Stimulated activated CD8-positive, alpha-beta memory T cell treated with anti-CD3 and anti-CD28 coated beads, Interleukin-2, amount 100 ng/mL, for 48 hours (primary cell): ENCODE results near the gene AKT3.

ENCODE experiments used
- DNase-seq, 2 donors: peaks; one replicate each; pipeline ENCODE4 v3.0.0-alpha.2; 2020; ENCODE audit warnings: low read depth in 2 of 2

Gene AKT3

DNA sequence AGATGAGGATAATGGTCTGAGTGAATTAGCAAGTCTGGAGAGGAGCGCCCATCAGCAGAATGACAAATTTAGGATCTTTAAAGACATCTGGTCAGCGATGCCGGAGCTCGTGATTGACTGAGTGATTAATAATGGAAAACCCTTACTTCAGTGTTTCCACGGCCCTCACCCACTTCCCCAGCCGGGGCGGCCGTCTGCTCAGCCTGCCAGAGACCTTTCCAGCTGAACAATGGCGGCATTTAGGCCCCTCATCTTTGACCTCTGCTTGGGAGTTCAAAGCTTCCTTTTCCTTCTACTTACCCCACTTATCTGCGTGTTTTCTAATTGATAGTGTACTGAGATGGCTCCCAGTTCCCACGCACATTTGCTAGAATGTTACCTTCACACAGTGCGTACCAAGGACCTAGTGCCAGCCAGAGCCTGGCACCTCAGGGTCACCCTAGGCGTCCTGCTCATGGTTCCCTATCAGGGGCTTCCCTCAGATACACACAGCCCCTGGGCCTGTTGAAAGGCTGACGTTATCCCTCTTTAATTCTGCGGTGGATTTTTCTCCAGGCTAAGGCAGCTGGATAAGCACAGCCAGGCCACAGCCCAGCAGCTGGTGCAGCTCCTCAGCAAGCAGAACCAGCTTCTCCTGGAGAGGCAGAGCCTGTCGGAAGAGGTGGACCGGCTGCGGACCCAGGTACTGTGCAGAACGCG lies 361.4 kb downstream of the AKT3 start:
- no peak for DNase-seq

DNA sequence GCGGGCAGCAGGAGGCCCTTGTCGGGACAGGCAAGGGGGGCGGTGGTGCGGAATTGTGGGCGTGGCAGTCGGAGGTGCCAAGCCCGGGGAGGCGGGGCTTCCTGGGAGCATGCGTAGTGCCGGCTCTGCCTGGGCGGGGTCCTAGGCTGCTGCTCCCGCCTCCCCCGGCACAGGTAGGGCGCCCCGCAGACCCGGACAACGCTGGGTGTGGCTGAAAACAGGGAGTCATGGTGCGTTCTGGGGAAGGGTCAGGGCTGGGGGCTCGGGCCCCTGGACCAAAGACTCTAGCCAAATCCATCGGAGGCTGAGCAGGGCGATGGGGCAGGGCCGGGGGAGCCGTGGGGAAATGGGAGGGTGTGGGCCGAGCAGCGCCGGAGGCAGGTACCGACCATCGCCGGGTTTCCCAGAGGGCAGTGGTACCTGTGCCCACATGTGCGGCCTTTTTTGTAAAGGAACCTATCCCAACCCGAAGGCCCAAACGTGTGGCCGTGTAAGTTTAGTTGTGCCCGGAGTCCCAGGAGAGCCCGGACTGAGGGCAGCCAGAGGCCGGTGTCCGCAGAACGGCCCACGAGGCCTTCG lies 362.3 kb downstream of the AKT3 start:
- no peak for DNase-seq

DNA sequence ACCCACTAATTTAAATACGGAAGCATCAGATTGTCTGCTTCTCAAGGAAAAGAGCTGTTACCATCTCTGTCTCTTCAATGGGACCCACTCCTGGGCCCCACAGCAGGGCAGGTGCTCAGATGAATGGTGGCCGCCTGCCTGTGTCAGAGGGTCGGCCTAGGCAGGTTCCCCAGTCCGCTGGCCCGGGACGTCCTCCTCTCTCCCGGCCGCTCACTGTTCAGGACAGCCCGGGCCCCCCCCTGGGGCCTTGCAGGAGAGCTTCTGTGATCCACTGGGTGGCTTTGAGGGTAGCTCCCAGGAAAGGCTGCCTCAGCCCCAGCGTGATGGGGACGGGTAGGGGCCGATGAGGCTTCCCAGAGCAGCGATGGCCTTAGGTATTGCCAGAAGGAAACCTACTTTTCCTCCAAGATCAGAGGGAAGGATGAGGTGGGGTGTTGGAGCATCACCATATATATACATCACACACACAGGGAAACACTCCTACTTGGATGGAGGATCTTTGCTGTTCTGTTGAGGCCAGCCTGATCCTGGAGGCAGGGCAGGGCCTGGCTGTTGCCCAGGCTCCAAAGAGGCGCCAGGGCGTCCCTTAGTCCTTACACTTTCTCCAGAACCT lies 362.9 kb downstream of the AKT3 start:
- DNase-seq, result no peak

DNA sequence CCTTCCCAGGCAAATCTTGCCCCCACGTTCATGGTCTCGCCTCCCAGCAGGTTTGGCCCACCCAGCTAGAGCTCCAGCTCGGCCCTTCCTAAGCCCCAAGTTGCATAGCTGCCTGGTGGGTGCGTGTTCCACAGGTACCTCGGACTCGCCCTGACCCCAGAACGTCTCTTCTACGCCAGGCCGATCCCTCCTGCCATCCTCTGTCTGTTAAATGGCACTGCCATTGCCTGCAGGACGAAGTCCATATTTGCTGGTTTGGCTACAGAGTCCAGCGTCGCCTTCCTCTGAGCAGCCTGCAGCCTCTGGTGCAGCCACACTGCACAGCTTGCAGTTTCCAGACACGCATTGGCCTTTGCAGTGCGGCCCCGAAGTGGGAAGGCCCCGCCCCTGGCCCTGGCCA lies 366.1 kb downstream of the AKT3 start:
- DNase-seq, result no peak

DNA sequence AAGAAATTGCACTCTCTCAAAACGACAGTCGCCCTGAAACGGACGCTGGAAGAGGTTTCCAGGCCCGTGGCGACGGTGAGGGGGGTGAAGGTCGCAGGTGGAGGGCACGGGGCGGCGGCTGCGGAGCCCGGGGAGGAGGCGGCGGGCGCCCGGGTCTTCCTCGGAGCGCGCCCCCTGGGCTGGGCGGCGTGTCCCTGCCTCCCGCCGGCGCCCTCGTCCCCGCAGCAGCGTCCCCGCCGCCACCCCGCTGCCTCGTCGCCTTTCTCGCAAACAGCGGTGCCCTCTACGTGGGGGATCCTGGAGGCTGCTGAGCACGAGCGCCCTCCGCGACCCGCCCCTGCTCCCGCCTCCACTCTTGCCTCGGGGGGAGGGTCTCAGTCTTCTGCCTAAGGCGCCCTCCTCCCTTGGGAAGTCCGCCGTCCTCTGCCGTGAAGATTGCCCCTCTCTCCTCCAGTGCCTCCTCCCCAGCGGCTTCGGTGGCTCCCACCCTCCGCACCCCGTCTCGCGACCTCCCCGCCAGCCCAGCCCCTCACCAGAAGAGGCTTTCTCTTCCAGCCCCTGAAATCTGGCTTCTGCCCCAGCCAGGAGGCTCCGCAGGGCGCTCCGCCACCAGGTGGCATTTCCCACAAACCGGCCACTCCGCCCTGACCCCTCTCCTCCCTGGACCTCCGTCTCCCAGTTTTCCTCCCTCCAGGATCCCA lies 366.8 kb downstream of the AKT3 start:
- no peak for DNase-seq

DNA sequence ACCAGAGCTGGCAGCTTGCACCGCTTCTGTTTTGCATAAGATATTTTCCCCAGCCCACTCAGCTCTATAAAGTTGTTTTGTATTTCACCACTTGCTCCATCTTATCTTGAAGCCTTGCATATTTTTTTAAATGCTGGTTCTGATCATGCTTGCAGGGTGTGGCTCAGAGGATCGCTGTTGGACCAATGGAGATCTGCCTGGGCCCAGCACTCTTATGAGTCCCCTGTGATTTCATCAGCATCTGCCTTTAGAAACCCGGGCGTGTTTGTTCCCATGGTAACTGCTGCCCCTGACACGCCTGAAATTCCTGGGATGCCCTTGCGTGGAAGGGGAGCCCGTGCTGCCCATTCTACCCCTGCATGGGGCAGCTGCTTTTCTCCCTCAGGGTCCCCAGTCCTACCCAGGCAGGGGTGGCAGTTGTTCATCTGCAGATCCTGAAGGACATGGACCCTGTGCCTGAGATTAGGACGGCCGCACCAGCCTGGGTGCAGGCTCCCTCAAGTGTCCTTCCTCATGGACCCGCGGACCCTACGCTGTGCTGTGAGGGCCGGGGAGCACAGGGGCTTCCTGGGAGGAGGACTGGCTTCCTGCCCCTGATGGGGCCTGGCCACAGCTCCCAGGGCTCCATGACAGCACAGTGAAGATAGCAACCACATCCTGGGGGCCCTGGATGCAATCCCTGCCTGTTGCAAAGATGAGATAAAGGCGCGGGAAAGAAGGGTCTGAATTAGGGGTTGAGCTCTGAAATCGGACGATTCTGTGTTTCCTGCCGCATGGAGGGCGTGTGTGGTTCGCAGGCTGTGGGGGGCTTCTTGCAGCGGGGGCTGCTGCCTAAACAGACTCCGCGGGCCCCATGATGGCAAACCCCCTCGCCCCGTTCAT lies 367.7 kb downstream of the AKT3 start:
- DNase-seq, result no peak

DNA sequence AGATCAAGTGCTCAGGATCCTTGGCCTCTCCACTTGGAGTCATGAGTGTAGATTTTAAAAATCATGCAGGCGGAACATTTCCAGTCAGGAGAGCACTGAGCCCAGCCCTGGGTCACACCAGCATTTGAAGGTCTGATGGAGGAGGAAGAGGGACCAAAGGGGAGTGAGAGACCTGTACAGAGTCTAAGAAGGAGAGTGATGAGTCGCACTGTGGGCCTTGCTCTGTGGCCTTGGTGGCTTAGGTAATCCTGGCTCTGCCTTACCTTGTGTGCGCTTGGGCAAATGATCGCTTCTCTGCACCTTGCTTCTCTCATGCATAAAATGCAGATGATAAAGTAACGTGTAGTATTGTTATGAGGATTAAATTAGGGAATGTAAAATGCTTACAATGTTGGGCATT lies 368.9 kb downstream of the AKT3 start:
- no peak for DNase-seq

DNA sequence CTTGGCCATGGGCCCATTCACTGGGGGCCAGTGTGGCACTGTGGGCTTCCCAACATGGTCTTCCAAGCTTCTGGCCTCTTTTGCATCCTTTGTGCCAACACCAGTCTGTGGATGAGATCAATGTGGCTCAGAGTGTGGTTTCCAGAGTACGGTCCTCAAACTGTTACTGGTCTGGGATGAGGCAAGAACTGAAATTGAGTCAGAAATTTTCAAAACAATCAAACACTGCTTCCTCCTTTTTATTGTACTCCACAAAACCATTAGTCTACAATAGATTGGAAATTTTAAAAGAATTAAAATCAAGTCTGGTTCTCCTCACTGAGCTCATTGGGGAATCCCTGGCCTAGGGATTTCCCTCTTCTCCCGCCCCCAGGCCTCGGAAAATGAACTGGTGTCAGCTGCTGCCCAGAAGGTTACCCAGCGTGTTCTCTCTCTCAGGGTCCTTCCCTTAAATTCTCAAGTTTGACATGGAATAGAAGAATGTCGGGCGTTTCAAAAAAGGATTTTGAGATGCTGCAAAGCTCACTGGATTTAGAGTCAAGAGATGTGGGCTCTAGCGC lies 372.2 kb downstream of the AKT3 start:
- no peak for DNase-seq

DNA sequence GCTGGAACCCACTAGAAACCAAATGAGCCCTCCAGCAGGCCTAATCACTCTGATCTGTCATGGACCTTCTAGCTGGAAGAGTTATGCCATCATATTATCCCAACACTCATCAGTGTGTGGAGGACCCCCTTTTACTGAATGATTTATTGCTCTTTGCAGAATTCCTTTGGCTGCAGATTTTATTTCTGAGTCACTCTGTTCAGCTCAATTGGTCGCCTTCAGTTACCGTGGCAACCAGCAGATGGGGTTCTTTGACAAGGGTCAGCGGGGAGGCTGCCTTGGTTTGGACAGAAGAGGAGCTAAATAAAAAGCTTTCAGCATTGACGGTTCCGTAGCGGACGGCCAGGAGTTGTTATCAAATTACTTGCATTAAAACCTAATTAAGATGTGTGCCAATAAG lies 374.1 kb downstream of the AKT3 start:
- no peak for DNase-seq

DNA sequence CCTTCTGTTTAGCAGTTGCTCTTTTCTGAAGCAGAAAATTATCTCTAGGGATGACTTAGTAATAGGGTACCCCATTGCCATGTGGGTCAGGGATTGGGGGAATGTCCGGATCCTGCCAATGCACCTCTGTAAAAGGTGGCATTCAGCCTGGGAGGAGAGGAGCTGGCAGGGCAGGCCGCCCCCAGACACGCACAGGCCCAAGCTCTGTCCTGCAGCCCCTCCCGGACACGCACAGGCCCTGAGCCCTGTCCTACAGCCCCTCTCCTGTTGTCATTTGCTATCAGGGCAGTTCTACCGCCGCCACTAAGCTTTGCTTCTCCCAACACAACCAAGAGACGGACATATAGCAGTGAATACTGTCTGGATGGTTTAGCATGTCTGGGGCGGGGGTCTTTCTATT lies 375.1 kb downstream of the AKT3 start:
- DNase-seq, result no peak

DNA sequence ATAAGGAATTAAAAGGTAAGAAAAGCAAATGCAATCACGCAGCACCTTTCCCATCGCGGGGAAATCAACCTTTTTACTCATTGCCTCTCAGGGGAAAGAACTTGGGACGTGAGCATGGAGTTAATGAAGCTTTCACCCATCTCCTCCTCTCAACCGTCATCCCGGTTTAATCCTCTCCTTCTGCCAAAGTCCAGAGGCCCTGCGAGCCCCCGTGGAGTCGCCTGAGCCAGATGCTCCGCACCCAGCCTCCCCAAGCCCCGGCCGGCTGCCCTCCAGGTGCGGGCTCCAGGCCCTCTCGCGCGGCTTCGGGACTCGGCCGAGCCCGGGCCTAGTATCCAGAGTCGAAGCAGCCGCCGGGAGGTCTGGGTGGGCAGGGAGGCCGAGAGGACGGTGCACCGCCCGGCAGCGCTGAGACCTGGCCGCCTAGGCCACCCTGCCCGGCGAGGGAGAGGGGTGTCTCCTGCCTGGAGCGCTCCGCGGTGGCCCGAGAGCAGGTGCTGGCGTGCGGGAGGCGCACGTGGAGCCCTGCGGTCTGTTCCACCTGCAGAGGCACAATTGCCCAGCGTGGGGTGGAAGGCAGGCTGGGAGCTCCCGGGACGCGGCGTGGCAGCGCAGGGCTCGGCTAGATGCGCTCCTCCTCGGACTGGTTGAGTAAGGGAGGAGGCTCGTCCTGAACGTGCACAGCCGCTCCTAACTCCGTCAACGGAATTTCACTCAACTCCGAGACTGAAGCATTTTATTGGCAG lies 375.7 kb downstream of the AKT3 start:
- no peak for DNase-seq

DNA sequence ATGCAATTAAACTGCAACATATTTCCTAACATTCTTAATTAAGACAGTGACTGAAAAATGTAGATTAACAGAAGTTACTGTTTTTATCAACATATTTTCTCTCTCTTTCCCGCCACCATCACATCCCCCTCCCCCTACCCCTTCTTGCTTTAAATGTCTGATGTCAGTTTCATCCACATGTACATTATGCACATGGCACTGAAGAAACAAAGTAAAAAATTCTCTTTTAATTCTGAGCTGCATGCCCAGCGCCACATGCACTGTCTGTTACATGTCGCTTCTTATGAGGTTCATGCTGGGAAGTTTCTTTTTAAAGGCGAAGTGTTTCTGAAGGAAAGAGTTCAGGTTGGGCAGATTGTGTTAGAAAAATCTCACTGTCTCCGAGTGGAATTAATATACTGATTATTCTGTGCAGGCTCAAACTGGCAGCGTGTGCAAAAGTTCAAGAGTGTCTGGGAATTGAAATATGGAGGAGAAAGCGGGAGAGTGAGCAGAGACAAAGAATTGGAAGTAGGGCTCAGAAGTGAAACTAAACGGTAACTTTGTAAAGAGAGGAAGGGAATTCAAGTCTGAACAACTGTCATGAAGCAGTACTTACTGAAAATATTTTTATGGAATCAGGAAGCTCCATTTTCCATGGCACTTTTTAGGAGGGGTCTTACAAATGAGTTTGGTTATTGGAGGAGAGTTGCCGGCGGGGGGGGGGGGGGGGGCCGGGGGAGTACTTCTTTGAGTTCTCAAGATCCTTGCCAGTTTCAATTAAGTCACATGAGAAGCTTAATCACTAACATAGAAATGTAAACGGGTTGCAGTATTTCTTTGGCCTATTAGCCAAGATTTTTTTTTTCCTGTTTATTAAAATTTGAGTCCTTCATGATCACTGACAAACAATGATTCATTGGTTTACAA lies 376.6 kb downstream of the AKT3 start:
- DNase-seq, result no peak

DNA sequence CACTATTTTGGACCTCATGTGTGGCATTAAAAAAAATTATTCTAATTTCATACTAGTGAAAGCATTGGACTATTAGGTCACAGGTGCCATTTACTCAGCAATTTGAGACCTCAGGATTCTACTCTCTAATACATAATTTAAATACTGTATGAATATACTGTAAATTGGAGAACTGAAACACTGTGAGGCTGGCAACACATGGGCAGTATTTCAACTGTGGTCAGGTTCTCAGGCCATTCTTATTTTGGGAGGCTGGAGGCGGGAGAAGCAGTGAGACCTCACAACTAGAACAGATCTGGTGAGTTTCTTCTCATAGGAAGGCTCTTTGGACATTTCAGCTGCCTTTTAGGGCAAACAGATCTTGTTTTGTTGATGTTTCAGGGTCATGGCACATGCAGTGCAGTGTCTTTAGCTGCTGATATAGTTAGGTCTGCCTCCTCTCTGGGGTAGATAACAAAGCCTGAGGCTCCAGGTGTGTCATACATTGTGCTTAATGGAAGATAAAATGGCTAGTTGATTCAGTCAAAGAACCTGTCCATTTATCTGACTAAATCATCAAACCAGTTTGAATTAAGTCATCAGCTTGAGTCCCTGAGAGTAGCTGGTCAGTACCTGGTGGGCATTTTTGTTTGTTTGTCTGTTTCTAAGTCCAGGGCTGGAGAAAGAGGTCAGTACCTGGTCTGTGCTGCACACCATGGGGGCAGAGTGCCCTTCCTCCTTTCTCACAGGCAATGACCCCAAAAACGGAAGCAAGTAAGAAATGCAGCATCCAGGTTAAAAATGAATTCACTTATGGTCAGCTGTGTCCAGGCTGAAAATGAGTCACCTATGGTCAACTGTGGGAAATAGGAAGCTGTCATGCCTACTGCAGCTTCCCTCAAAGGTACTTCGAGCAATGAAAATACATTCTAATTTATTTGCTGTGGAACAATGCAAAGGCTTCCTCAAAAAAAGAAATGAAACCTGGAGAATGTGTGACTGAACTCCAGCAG lies 378.0 kb downstream of the AKT3 start:
- DNase-seq, result no peak

DNA sequence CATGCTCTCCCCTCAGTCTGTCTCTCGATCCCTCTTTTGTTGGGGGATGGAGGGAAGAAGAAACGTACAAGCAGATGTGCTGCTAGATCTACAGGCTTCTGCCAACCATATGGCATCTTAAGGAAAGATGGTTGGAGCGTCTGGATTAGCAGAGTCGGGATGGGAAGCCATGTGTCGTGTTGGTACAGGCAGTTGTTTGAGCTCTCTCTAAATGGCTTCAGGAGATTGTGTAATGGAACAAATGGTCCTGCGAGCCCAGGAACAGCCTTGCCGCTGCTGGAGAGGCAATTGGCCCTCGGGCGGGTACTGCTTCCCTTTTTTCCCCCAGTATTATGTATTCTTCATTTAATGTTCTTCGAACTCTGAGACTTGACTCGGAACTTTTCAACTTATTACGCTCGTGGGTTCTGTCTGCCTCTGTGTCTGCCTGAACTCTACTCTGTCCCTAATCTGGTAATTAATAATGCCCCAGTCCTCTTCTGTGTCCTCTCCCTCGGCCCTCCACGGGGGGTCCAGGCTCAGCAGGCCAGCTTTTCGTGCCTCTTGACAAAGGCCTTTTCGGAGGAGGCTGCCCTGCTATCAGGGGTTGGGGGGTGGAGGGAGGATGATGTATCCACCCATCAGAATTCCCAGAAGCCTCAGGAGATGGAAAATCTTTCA lies 378.9 kb downstream of the AKT3 start:
- no peak for DNase-seq

DNA sequence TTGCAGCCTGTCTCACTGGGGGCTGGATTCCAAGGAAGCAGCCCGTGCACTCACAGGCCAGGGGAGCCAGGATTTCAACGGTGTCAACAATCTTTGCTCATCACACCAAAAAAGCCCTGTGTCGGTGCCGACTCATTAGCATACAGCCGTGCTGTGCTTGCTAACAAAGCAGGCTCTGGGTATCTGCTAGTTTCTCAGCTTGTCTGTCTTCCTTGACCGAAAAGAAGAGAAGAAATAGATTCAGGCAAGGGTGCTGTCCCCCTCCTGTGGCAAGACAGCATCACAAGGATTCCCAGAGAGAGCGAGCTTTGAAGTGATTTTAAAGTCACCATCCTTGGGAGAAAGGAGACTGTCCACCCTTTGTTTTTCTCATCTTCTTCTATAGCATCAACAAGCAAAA lies 379.5 kb downstream of the AKT3 start:
- DNase-seq, result no peak

DNA sequence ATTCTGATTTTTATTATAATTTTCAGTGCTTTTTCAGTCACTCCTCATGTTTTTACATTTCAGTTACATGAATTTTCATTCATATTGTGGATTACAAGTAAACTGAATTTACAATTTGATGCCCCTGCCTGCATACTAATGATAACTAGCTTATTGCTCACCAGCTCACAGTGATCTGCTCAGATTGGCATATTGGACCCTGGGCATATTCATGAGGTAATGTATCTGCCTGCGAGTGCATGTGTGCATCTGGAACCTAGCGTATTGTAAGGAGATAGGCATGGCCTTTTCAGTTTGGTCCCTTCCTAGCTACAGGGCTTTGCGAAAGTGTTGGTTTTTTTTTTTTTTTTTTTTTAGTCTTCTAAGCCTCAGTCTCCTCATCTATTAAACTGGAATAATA lies 380.5 kb downstream of the AKT3 start:
- DNase-seq, result no peak

DNA sequence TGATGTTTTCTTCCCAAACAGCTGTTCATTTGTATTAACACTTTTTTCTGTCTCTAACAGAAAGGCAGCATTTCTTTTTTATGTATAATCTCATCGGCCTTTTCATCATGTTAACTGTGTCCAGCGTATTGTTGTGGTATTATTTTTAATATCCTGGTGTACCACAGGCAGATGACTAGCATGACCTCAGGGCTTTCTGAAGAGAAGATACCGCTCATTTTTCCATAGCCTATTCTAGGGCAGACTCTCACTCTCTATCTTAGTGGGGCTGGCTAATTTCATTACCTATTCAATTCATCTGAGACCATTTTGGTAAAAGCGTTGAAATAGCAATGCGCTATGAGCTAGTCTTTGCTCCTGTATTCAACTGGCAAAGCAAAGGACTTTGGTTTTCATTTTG lies 384.3 kb downstream of the AKT3 start:
- DNase-seq, result no peak

DNA sequence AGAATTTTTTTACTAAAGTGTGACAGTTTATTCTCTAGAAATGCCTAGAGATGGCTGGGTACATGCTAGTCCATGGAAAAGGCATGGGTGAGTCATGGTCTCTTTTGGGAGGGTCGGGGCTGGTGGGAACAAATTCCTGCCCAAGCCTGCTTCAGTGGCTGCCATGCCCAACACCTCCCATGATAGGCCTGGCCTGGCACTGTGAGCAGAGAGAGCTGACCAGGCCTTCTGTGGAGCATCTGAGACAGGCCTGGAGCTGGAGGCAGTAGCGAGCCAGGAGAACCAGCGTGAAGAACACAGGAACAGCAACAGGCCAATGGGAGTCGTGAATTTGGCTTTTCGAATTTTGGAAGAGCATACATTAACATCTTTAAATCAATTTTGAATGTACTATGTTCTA lies 385.0 kb downstream of the AKT3 start:
- DNase-seq, result no peak
